ENCODE results near the gene ITIH6. TPM values are rescaled to one million over a fixed set of nuclear protein-coding genes. Genes with fewer than 3 reads are reported as not detected.

The ITIH6 gene
- total RNA-seq, 1 experiment from 2014 or later = 0.04 TPM

- H3K4me1 Mint-ChIP-seq = peaks cover 3% of the 10 kb centered on the region
- H3K9me3 Mint-ChIP-seq = no peaks in the 10 kb centered on the region
- POLR2A ChIA-PET = no interaction called here
- TF ChIP-seq EMX1 (CRISPR knock-in tag; IDR thresholded peaks at IDR 0.05) (no peak), RELA (CRISPR knock-in tag; IDR thresholded peaks at IDR 0.05; ENCODE audit: borderline replicate concordance) (no peak), ETV6 (CRISPR knock-in tag; IDR thresholded peaks at IDR 0.05) (no peak), CREM (CRISPR knock-in tag; IDR thresholded peaks at IDR 0.05) (no peak), FOXP1 (CRISPR knock-in tag; IDR thresholded peaks at IDR 0.05; ENCODE audit: borderline replicate concordance) (no peak), NFATC4 (CRISPR knock-in tag; IDR thresholded peaks at IDR 0.05) (no peak), ZNF532 (CRISPR knock-in tag; IDR thresholded peaks at IDR 0.05; ENCODE audit: borderline replicate concordance) (no peak), KAT7 (CRISPR knock-in tag; IDR thresholded peaks at IDR 0.05; ENCODE audit: borderline replicate concordance) (no peak), ZNF281 (CRISPR knock-in tag; IDR thresholded peaks at IDR 0.05) (no peak), JUN (CRISPR knock-in tag; IDR thresholded peaks at IDR 0.05) (no peak)
- TF ChIP-seq, protein P1, sequence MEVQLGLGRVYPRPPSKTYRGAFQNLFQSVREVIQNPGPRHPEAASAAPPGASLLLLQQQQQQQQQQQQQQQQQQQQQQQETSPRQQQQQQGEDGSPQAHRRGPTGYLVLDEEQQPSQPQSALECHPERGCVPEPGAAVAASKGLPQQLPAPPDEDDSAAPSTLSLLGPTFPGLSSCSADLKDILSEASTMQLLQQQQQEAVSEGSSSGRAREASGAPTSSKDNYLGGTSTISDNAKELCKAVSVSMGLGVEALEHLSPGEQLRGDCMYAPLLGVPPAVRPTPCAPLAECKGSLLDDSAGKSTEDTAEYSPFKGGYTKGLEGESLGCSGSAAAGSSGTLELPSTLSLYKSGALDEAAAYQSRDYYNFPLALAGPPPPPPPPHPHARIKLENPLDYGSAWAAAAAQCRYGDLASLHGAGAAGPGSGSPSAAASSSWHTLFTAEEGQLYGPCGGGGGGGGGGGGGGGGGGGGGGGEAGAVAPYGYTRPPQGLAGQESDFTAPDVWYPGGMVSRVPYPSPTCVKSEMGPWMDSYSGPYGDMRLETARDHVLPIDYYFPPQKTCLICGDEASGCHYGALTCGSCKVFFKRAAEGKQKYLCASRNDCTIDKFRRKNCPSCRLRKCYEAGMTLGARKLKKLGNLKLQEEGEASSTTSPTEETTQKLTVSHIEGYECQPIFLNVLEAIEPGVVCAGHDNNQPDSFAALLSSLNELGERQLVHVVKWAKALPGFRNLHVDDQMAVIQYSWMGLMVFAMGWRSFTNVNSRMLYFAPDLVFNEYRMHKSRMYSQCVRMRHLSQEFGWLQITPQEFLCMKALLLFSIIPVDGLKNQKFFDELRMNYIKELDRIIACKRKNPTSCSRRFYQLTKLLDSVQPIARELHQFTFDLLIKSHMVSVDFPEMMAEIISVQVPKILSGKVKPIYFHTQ (CRISPR knock-in tag; IDR thresholded peaks at IDR 0.05) = no peak
- TF ChIP-seq, protein P2, sequence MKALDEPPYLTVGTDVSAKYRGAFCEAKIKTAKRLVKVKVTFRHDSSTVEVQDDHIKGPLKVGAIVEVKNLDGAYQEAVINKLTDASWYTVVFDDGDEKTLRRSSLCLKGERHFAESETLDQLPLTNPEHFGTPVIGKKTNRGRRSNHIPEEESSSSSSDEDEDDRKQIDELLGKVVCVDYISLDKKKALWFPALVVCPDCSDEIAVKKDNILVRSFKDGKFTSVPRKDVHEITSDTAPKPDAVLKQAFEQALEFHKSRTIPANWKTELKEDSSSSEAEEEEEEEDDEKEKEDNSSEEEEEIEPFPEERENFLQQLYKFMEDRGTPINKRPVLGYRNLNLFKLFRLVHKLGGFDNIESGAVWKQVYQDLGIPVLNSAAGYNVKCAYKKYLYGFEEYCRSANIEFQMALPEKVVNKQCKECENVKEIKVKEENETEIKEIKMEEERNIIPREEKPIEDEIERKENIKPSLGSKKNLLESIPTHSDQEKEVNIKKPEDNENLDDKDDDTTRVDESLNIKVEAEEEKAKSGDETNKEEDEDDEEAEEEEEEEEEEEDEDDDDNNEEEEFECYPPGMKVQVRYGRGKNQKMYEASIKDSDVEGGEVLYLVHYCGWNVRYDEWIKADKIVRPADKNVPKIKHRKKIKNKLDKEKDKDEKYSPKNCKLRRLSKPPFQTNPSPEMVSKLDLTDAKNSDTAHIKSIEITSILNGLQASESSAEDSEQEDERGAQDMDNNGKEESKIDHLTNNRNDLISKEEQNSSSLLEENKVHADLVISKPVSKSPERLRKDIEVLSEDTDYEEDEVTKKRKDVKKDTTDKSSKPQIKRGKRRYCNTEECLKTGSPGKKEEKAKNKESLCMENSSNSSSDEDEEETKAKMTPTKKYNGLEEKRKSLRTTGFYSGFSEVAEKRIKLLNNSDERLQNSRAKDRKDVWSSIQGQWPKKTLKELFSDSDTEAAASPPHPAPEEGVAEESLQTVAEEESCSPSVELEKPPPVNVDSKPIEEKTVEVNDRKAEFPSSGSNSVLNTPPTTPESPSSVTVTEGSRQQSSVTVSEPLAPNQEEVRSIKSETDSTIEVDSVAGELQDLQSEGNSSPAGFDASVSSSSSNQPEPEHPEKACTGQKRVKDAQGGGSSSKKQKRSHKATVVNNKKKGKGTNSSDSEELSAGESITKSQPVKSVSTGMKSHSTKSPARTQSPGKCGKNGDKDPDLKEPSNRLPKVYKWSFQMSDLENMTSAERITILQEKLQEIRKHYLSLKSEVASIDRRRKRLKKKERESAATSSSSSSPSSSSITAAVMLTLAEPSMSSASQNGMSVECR (CRISPR knock-in tag; IDR thresholded peaks at IDR 0.05; ENCODE audit: borderline replicate concordance) = no peak
- TF ChIP-seq, protein P3, sequence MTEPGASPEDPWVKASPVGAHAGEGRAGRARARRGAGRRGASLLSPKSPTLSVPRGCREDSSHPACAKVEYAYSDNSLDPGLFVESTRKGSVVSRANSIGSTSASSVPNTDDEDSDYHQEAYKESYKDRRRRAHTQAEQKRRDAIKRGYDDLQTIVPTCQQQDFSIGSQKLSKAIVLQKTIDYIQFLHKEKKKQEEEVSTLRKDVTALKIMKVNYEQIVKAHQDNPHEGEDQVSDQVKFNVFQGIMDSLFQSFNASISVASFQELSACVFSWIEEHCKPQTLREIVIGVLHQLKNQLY (CRISPR knock-in tag; IDR thresholded peaks at IDR 0.05) = no peak
- TF ChIP-seq, protein P4, sequence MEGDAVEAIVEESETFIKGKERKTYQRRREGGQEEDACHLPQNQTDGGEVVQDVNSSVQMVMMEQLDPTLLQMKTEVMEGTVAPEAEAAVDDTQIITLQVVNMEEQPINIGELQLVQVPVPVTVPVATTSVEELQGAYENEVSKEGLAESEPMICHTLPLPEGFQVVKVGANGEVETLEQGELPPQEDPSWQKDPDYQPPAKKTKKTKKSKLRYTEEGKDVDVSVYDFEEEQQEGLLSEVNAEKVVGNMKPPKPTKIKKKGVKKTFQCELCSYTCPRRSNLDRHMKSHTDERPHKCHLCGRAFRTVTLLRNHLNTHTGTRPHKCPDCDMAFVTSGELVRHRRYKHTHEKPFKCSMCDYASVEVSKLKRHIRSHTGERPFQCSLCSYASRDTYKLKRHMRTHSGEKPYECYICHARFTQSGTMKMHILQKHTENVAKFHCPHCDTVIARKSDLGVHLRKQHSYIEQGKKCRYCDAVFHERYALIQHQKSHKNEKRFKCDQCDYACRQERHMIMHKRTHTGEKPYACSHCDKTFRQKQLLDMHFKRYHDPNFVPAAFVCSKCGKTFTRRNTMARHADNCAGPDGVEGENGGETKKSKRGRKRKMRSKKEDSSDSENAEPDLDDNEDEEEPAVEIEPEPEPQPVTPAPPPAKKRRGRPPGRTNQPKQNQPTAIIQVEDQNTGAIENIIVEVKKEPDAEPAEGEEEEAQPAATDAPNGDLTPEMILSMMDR (IDR thresholded peaks at IDR 0.05) = no peak
- CTCF ChIA-PET = no interaction called here
- H3K4me3 Mint-ChIP-seq = no peak overlapping the region
- H3K36me3 Mint-ChIP-seq = no peaks in the 10 kb centered on the region
- no peak overlapping the region for H3K27ac Mint-ChIP-seq
- peaks cover 2% of the 10 kb centered on the region; the same call in 1 of the 2 replicates for H3K27me3 Mint-ChIP-seq (ENCODE audit: low read depth)
- ATAC-seq = no peak
- no peak for DNase-seq (ENCODE audit: low spot score)
Observed at GRCh38 chrX:54710920-54711319, 87.1 kb downstream of the ITIH6 start.
